Measurements from ENCODE around the gene ZBTB44. TPM values are rescaled to one million over a fixed set of nuclear protein-coding genes. Genes with fewer than 3 reads are reported as not detected.

ZBTB44 gene
- total and polyA plus RNA-seq, 7 experiments from 2014 or later: 5.9 to 83.4 (median 48.2) TPM

Other genes with a start within 250 kb of the ZBTB44 start
- 100 to 1,000 TPM in 1 of 5 experiments, 10 to 100 TPM in 4; 26.6 to 172 (median 51.5) TPM for gene APLP2, start 245.0 kb downstream of the ZBTB44 start, total RNA-seq
- 10 to 100 TPM; 33.2 to 43.0 TPM for gene APLP2, start 245.0 kb downstream of the ZBTB44 start, polyA plus RNA-seq
- 1 to 10 TPM in 2 of 5 experiments, under 1 TPM in 2, not detected in 1; 0.49 to 8.8 (median 0.93) TPM for gene ST14, start 155.1 kb downstream of the ZBTB44 start, total RNA-seq
- under 1 TPM in 1 of 2 donors, not detected in 1; 0.05 TPM for gene ST14, start 155.1 kb downstream of the ZBTB44 start, polyA plus RNA-seq
- not detected for gene ADAMTS8, start 113.7 kb upstream of the ZBTB44 start, total RNA-seq
- gene ADAMTS8, start 113.7 kb upstream of the ZBTB44 start, polyA plus RNA-seq: not detected
- gene ADAMTS15, start 133.7 kb upstream of the ZBTB44 start, total RNA-seq: under 1 TPM in 1 of 5 experiments, not detected in 4; 0.12 TPM
- gene ADAMTS15, start 133.7 kb upstream of the ZBTB44 start, polyA plus RNA-seq: not detected